Astrocyte (in vitro differentiated cells and primary cell): ENCODE results near the gene FTMT.

Source experiments
- EZH2 ChIP-seq: IDR thresholded peaks from 2 replicates; pipeline ENCODE4 v1.6.1; 2012; ENCODE audit warnings: mild to moderate bottlenecking, low read length, inconsistent platforms; ENCODE audit not compliant: insufficient read depth
- TF ChIP-seq, protein P1 (sequence below): IDR thresholded peaks from 2 replicates; pipeline ENCODE4 v1.5.1; 2011; ENCODE audit warnings: low read depth, mild to moderate bottlenecking, inconsistent platforms, low read length, moderate library complexity; ENCODE audit not compliant: insufficient read depth

DNA sequence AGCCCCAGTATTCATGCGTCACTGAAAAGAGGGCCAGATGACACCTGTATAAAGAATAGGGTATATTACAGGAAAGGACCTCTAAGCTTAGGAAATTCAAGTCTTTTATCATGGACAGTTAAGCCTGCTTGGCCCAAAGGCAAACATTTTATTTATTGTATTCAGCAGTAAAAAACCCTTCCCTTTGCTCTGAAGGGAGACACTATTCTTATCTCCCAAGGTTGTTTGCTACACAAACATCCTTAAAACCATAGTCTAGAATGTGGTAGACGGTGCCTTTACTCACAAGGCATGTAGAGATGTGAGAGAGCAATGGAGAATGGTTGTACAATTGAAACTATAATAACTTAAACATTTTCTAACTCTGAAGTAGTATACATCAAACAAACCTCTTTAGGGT is 33.9 kb downstream of the FTMT start:
- TF ChIP-seq, protein P1, sequence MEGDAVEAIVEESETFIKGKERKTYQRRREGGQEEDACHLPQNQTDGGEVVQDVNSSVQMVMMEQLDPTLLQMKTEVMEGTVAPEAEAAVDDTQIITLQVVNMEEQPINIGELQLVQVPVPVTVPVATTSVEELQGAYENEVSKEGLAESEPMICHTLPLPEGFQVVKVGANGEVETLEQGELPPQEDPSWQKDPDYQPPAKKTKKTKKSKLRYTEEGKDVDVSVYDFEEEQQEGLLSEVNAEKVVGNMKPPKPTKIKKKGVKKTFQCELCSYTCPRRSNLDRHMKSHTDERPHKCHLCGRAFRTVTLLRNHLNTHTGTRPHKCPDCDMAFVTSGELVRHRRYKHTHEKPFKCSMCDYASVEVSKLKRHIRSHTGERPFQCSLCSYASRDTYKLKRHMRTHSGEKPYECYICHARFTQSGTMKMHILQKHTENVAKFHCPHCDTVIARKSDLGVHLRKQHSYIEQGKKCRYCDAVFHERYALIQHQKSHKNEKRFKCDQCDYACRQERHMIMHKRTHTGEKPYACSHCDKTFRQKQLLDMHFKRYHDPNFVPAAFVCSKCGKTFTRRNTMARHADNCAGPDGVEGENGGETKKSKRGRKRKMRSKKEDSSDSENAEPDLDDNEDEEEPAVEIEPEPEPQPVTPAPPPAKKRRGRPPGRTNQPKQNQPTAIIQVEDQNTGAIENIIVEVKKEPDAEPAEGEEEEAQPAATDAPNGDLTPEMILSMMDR = no peak
- TF ChIP-seq EZH2 = no peak
